Bone marrow (tissue), 2 donors: ENCODE results near the gene KIR2DL1.
"Not testable (repeated sequence)": the region's sequence is repeated elsewhere in the genome, so short reads cannot be mapped to it uniquely, and the experiment has no call there.

Source experiments
- DNase-seq, 2 donors: peaks; one replicate each; lab custom pipeline; 2025; lab: John Stamatoyannopoulos, UW

KIR2DL1 gene

DNA sequence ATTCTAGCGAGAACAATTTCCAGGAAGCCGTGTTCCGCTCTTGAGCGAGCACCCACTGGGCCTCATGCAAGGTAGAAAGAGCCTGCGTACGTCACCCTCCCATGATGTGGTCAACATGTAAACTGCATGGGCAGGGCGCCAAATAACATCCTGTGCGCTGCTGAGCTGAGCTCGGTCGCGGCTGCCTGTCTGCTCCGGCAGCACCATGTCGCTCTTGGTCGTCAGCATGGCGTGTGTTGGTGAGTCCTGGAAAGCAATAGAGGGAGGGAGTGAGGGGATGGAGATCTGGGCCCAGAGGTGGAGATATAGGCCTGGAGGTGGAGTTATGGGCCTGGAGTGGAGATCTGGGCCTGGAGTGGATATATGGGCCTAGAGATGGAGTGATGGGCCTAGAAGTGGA is at the start of gene KIR2DL1:
KIR2DL1 (plus strand) TSS at position 148 of the 400 bp plus-strand sequence; CDS start at position 206, 58 bp downstream.
- not testable (repeated sequence) for DNase-seq

GRCh38 chr19:54724142-54724541 is 45.5 kb upstream of the KIR2DL1 start, which contains the start of gene KIR3DL3:
Gene KIR3DL3 (plus strand): TSS chr19:54724442. CDS start chr19:54724497, 55 bp downstream.
- DNase-seq, result no peak

DNA sequence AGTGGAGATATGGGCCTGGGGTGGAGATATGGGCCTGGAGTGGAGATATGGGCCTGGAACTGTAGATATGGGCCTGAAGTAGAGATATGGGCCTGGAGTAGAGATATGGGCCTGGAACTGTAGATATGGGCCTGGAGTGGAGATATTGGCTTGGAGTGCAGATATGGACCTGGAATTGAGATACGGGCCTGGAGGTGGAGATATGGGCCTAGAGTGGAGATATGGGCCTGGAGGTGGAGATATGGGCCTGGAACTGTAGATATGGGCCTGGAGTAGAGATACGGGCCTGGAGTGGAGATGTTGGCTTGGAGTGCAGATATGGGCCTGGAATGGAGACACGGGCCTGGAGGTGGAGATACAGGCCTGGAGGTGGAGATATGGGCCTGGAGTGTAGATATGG is 44.9 kb upstream of the KIR2DL1 start:
- DNase-seq, result no peak

DNA sequence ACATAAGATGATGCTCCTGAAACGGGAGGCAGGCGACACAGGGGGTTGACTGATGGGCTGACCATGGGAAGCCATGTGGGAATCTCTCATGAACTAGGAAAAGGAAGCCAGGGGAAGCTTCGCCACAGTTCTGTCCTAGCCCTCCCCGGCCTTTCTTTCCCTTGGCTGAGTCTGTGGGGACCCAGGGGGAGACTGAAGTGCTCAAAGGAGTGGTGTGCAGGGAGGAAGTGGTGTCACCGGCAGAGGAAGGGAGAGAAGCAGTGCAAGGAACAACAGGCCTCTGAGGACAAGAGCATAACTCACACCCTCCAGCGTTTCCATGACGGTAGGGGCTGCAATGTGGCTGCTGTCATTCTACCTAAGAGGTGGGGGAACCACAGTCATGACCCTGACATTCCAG is 44.3 kb upstream of the KIR2DL1 start:
- DNase-seq, result no peak

DNA sequence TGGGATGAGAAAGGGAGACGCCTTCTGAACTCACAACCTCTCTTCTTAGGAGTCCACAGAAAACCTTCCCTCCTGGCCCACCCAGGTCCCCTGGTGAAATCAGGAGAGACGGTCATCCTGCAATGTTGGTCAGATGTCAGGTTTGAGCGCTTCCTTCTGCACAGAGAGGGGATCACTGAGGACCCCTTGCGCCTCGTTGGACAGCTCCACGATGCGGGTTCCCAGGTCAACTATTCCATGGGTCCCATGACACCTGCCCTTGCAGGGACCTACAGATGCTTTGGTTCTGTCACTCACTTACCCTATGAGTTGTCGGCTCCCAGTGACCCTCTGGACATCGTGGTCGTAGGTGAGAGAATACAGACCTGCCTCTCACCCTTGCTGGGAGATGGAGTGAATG is 42.0 kb upstream of the KIR2DL1 start:
- no peak for DNase-seq

GRCh38 chr19:54728167-54728566 is 41.4 kb upstream of the KIR2DL1 start:
- DNase-seq, result no peak

DNA sequence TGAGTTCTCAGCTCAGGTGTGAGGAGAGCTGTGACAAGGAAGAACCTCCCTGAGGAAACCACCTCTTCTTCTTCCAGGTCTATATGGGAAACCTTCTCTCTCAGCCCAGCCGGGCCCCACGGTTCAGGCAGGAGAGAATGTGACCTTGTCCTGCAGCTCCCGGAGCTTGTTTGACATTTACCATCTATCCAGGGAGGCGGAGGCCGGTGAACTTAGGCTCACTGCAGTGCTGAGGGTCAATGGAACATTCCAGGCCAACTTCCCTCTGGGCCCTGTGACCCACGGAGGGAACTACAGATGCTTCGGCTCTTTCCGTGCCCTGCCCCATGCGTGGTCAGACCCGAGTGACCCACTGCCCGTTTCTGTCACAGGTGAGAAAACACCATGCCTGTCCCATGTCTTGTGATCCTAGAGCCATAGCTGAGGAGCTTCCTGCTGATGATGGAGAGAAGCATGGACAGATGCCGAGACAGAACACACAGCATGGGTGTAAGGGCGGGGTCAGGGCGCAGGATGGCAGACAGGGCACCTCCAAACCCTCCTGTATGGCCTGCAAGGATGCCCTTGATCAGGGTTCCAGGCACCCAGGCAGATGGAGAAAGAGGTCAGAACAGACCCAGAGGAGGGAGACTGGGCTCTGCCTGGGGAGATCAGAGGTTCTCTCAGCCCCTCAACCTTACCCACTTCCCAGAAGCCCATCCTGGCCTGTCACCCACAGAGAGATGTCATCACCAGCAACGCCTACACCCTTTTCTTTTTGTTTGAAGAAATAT is 40.0 kb upstream of the KIR2DL1 start:
- no peak for DNase-seq

- DNase-seq, result no peak
Measured at GRCh38 chr19:54731191-54731590, 38.4 kb upstream of the KIR2DL1 start.

GRCh38 chr19:54738306-54738705 is 31.3 kb upstream of the KIR2DL1 start, which contains the start of gene KIR2DL3:
Gene KIR2DL3 (plus strand): TSS chr19:54738513. CDS start chr19:54738546, 33 bp downstream.
- not testable (repeated sequence) for DNase-seq

DNA sequence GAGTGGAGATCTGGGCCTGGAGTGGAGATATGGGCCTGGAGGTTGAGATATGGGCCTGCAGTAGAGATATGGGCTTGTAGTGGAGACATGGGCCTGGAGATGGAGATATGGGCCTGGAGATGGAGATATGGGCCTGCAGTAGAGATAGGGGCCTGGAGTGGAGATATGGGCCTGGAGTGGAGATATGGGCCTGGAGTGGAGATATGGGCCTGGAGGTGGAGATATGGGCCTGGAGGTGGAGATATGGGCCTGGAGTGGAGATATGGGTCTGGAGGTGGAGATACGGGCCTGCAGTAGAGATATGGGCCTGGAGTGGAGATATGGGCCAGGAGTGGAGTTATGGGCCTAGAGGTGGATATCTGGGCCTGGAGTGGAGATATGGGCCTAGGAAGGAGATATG is 30.9 kb upstream of the KIR2DL1 start:
- no peak for DNase-seq

GRCh38 chr19:54739587-54740497 is 29.8 kb upstream of the KIR2DL1 start:
- DNase-seq, result no peak

- DNase-seq, result not testable (repeated sequence)
Measured at GRCh38 chr19:54741950-54742349, 27.6 kb upstream of the KIR2DL1 start.

DNA sequence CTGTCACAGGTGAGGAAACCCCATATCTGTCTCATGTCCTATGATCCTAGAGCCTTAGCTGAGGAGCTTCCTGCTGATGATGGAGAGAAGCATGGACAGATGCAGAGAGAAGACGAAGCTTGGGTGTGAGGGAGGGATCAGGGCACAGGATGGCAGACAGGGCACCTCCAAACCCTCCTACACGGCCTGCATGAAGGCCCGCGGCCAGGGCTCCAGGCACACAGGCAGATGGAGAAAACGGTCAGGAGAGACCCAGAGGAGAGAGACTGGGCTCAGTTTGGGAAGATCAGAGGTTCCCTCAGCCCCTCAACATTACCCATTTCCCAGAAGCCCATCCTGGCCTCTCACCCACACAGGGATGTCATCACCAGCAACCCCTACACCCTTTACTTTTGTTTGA is 25.5 kb upstream of the KIR2DL1 start:
- not testable (repeated sequence) for DNase-seq

GRCh38 chr19:54747614-54748322 is 21.8 kb upstream of the KIR2DL1 start:
- DNase-seq, result peak; percentile 16 to 38

- DNase-seq, result not testable (repeated sequence)
Measured at GRCh38 chr19:54750276-54750675, 19.3 kb upstream of the KIR2DL1 start.

DNA sequence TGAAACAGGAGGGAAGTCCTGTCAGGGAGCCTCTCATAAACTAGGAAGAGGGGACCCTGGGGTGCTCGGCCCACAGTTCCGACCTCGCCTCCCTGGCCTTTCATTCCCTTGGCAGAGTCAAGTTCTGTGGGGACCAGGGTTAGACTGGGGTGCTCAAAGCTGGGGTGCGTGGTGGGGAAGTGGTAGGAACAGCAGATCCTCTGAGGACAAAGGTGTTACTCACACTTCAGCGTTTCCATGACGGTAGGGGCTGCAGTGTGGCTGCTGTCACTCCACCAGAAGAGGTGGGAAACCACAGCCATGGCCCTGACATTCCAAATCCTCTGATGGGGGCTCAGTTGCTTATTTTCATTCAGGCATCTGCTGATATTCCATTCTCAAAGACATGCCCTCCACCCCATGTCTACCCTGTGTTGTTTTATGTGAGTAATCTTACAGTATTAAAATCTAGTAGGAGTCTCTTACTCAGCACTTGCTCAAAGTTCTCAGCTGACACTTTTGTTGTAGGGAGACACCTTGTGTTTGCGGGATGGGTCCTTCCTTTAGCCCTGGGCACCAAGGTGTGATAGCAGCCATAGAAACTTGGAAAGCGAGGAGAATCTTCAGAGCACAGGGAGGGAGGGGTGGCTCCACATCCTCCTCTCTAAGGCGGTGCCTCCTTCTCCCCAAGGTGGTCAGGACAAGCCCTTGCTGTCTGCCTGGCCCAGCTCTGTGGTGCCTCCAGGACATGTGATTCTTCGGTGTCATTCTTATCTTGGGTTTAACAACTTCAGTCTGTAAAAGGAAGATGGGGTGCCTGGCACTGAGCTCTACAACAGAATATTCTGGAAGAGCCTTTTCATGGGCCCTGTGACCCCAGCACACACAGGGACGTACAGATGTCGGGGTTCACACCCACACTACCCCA is 13.1 kb upstream of the KIR2DL1 start:
- DNase-seq, result not testable (repeated sequence)

GRCh38 chr19:54758577-54758976 is 11.0 kb upstream of the KIR2DL1 start:
- DNase-seq, result not testable (repeated sequence)

GRCh38 chr19:54764219-54764618 is 5.4 kb upstream of the KIR2DL1 start:
- DNase-seq, result peak in 1 of 2 donors; percentile 40

DNA sequence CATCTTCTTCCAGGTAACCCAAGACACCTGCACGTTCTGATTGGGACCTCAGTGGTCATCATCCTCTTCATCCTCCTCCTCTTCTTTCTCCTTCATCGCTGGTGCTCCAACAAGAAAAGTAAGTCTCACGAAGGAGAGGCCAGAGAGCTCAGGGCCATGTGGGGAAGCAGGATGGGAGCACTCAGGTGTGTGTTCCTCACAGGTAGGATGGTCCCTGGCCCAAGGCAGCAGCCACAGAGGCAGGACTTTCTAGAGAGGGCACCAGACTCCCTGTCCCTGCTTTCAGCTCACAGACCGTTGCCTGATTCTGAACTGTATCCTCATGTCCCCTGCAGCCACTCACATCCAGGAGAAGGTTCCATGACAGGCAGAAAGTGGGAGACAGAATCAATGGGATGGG is 3.1 kb upstream of the KIR2DL1 start:
- DNase-seq, result not testable (repeated sequence)

- not testable (repeated sequence) for DNase-seq
Measured at GRCh38 chr19:54770511-54770910, 918 bp downstream of the KIR2DL1 start.
